Measurements from ENCODE around the gene TNFAIP8L1.

DNA sequence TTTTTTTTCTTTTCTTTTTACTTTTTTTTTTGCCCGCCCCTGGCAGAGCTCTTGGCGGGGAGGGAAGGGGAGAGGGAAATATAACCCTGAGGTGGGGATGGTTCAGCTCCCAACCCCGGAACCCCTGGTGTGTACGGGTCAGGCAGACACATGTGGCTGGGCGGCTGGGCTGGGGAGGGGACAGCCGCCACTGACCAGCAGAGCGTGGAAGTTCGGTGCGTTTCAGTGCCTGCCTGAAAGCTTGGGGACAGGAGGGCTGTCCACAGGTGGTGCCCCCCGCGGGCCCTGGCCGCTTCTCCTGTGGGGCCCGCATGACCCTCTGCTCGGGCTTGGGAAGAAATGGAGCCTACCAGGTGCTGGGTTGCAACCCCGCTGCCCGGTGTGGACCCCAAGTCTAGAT lies 36.0 kb downstream of the TNFAIP8L1 start:
- TF ChIP-seq, protein P1, sequence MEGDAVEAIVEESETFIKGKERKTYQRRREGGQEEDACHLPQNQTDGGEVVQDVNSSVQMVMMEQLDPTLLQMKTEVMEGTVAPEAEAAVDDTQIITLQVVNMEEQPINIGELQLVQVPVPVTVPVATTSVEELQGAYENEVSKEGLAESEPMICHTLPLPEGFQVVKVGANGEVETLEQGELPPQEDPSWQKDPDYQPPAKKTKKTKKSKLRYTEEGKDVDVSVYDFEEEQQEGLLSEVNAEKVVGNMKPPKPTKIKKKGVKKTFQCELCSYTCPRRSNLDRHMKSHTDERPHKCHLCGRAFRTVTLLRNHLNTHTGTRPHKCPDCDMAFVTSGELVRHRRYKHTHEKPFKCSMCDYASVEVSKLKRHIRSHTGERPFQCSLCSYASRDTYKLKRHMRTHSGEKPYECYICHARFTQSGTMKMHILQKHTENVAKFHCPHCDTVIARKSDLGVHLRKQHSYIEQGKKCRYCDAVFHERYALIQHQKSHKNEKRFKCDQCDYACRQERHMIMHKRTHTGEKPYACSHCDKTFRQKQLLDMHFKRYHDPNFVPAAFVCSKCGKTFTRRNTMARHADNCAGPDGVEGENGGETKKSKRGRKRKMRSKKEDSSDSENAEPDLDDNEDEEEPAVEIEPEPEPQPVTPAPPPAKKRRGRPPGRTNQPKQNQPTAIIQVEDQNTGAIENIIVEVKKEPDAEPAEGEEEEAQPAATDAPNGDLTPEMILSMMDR (IDR thresholded peaks at IDR 0.05), result no peak
- TF ChIP-seq POLR2A (IDR thresholded peaks at IDR 0.05), result no peak

Data from thyroid gland (tissue), 4 donors.